Measurements from ENCODE around the gene CARF. TPM values are rescaled to one million over a fixed set of nuclear protein-coding genes. Genes with fewer than 3 reads are reported as not detected.
A peak's percentile ranks its signal among the peaks of the same experiment; 100 is the strongest.

The CARF gene
- total and polyA plus RNA-seq, 2 of the 13 experiments (the other 11 are each of a cell fraction or from before 2014, with no cell fraction given): 3.0 to 5.4 TPM

GRCh38 chr2:203014456-203015199, 102.6 kb downstream of the CARF start, which contains the start of gene NBEAL1 (continued):
- no peak for TF ChIP-seq BCLAF1 (IDR thresholded peaks at IDR 0.05)
- peak; percentile 70 for TF ChIP-seq PHF5A (CRISPR knock-in tag; IDR thresholded peaks at IDR 0.05; ENCODE audit: low read depth, unreplicated experiment)
- TF ChIP-seq ZNF207 (IDR thresholded peaks at IDR 0.05; ENCODE audit: borderline replicate concordance): no peak
- TF ChIP-seq KLF9 (CRISPR knock-in tag; IDR thresholded peaks at IDR 0.05; ENCODE audit: low read depth): peak; percentile 54; the same call in 1 of the 2 replicates
- no peak for TF ChIP-seq ZKSCAN1 (IDR thresholded peaks at IDR 0.05; ENCODE audit: low read length)
- peak; percentile 84; the same call in 1 of the 2 replicates for TF ChIP-seq IRF9 (CRISPR knock-in tag; IDR thresholded peaks at IDR 0.05; ENCODE audit: borderline replicate concordance)
- TF ChIP-seq ZBTB10 (CRISPR knock-in tag; IDR thresholded peaks at IDR 0.05; ENCODE audit: borderline replicate concordance): no peak
- TF ChIP-seq MTERF4 (CRISPR knock-in tag; IDR thresholded peaks at IDR 0.05): peak; percentile 98
- TF ChIP-seq PCBP1 (IDR thresholded peaks at IDR 0.05; ENCODE audit: borderline replicate concordance, low read depth, low read length): peak; percentile 95; the same call in 1 of the 2 replicates
- TF ChIP-seq SRY (CRISPR knock-in tag; IDR thresholded peaks at IDR 0.05): peak; percentile 74; the same call in 1 of the 2 replicates
- 0 out of 2 replicates have a peak, but pooled peaks have one; percentile 59 for TF ChIP-seq SAFB2 (CRISPR knock-in tag; IDR thresholded peaks at IDR 0.05; ENCODE audit: borderline replicate concordance, low read depth)
- TF ChIP-seq LRRFIP1 (CRISPR knock-in tag; conservative IDR thresholded peaks at IDR 0.05): 0 out of 2 replicates have a peak, but pooled peaks have one; percentile 22
- TF ChIP-seq SKIL (CRISPR knock-in tag; IDR thresholded peaks at IDR 0.05; ENCODE audit: borderline replicate concordance): peak; percentile 67; the same call in 1 of the 2 replicates
- TF ChIP-seq ZKSCAN5 (CRISPR knock-in tag; IDR thresholded peaks at IDR 0.05): no peak
- peak; percentile 60 for TF ChIP-seq AGO2 (optimal IDR thresholded peaks at IDR 0.05; ENCODE audit: low read depth, low read length)

Measured in HepG2 (cell line).